GM12878 (cell line): ENCODE measurements around the gene RFX3. TPM values are rescaled to one million over a fixed set of nuclear protein-coding genes. Genes with fewer than 3 reads are reported as not detected.

Source experiments
- ATAC-seq: fragments of 200-7000 bp; cut with Tn5 transposase; 3 replicates; pipeline ENCODE4 v1.9.1; 2020; ENCODE audit warnings: mild to moderate bottlenecking, moderate library complexity
- BruUV-seq: library from RNA; stranded (reverse); fragments of 400-500 nt; replicated peaks from 2 replicates; lab custom pipeline; 2021; lab: Mats Ljungman, UMichigan
- CTCF ChIA-PET: fragments of 300-600 bp; sonication (Branson Sonifier 250); formaldehyde crosslinking; extraction: SDS; loops from one replicate; lab custom pipeline; 2021; ENCODE audit warnings: inconsistent platforms; lab: Yijun Ruan, JAX
- POLR2A ChIA-PET: fragments of 350-600 bp; formaldehyde crosslinking; extraction: SDS; loops from one replicate; lab custom pipeline; 2021; ENCODE audit warnings: inconsistent platforms; lab: Charles Lee
- RAD21 ChIA-PET: fragments of 300-600 bp; sonication (Branson Sonifier 250); formaldehyde crosslinking; loops from one replicate; lab custom pipeline; 2023; ENCODE audit warnings: antibody characterized with exemption; ENCODE audit not compliant: unreplicated experiment; lab: Charles Lee
- SMC1A ChIA-PET: fragments of 300-600 bp; sonication (Branson Sonifier 250); formaldehyde crosslinking; loops from one replicate; lab custom pipeline; 2023; ENCODE audit not compliant: unreplicated experiment, uncharacterized antibody; lab: Charles Lee
- DNase-seq: peaks from one replicate; pipeline ENCODE4 v3.0.0-alpha.2; 2011; ENCODE audit warnings: low read depth, low spot score
- FAIRE-seq: peaks from 3 replicates; lab custom pipeline; 2011; peaks lifted over from hg19 to GRCh38; lab: Jason Lieb, UNC
- H2AFZ ChIP-seq: 2 replicates; pipeline ENCODE4 v1.6.0; 2011; ENCODE audit warnings: low read depth, low read length, control low read depth; ENCODE audit not compliant: control insufficient read depth
- H3K27ac ChIP-seq: 2 replicates; pipeline ENCODE4 v1.5.1; 2011; ENCODE audit warnings: control low read depth; ENCODE audit not compliant: control insufficient read depth, insufficient read depth
- H3K27me3 ChIP-seq, 2 experiments: replicated peaks in 1 of 2; 2 replicates each; pipeline versions ENCODE4 v1.6.0 to v1.6.1; 2011; ENCODE audit warnings: low read length in 1 of 2; ENCODE audit not compliant: control insufficient read depth in 2 of 2, insufficient read depth in 2 of 2
- H3K36me3 ChIP-seq, 2 experiments: 2 replicates each; pipeline ENCODE4 v1.5.1; 2011; ENCODE audit warnings: low read length in 1 of 2; ENCODE audit not compliant: control insufficient read depth in 2 of 2, insufficient read depth in 2 of 2
- H3K4me1 ChIP-seq: 2 replicates; pipeline ENCODE4 v1.6.1; 2011; ENCODE audit warnings: mild to moderate bottlenecking, low read length, moderate library complexity, mixed read lengths; ENCODE audit not compliant: control insufficient read depth, insufficient read depth
- H3K4me2 ChIP-seq: 2 replicates; pipeline ENCODE4 v1.6.0; 2011; ENCODE audit warnings: control low read depth; ENCODE audit not compliant: control insufficient read depth, insufficient read depth
- H3K4me3 ChIP-seq: fragments of 200-600 bp; sonication (generic); 2 replicates; pipeline ENCODE4 v1.5.1; 2016
- H3K79me2 ChIP-seq: 2 replicates; pipeline ENCODE4 v1.6.0; 2011; ENCODE audit warnings: low read length; ENCODE audit not compliant: control insufficient read depth, insufficient read depth
- H3K9ac ChIP-seq: 2 replicates; pipeline ENCODE4 v1.8.0; 2011; ENCODE audit warnings: low read length, control low read depth, mixed read lengths; ENCODE audit not compliant: control insufficient read depth, insufficient read depth
- H3K9me3 ChIP-seq: replicated peaks from 3 replicates; pipeline ENCODE4 v1.5.1; 2011; ENCODE audit warnings: mild to moderate bottlenecking, low read length; ENCODE audit not compliant: control insufficient read depth, insufficient read depth
- H4K20me1 ChIP-seq: 2 replicates; pipeline ENCODE4 v1.6.0; 2011; ENCODE audit not compliant: control insufficient read depth, insufficient read depth
- ATF2 ChIP-seq: IDR thresholded peaks from 2 replicates; pipeline ENCODE4 v1.6.1; 2012; ENCODE audit warnings: low read length, inconsistent platforms
- BHLHE40 ChIP-seq, 2 experiments: fragments of 450-650 bp in 1 of 2; IDR thresholded peaks; 2 replicates each; pipeline ENCODE4 v1.6.1; 2011 to 2017; ENCODE audit warnings: low read depth in 2 of 2, borderline replicate concordance in 1 of 2, improper control_type of control experiment in 1 of 2, low read length in 1 of 2, mild to moderate bottlenecking in 1 of 2
- CEBPB ChIP-seq, 2 experiments: fragments of 150-350 bp in 1 of 2; IDR thresholded peaks; 2 replicates each; pipeline ENCODE4 v1.6.1; 2012 to 2014; ENCODE audit warnings: low read depth in 2 of 2, low read length in 2 of 2, borderline replicate concordance in 1 of 2, inconsistent platforms in 1 of 2
- CREB1 ChIP-seq: IDR thresholded peaks from 2 replicates; pipeline ENCODE4 v1.6.1; 2012; ENCODE audit warnings: low read depth, mild to moderate bottlenecking, inconsistent platforms
- EP300 ChIP-seq, 2 experiments: fragments of 150-350 bp in 1 of 2; IDR thresholded peaks; 2 replicates each; pipeline ENCODE4 v1.6.1; 2011 to 2012; ENCODE audit warnings: low read depth in 2 of 2, low read length in 2 of 2, borderline replicate concordance in 1 of 2, improper control_type of control experiment in 1 of 2, inconsistent platforms in 1 of 2; ENCODE audit not compliant: control insufficient read depth in 1 of 2
- NKRF ChIP-seq: fragments of 450-650 bp; conservative IDR thresholded peaks from 2 replicates; pipeline ENCODE4 v1.6.1; 2017; ENCODE audit warnings: mild to moderate bottlenecking, moderate library complexity
- POLR2AphosphoS2 ChIP-seq: IDR thresholded peaks from 2 replicates; pipeline ENCODE4 v1.6.1; 2011; ENCODE audit warnings: low read depth, mild to moderate bottlenecking, low read length, improper control_type of control experiment, moderate library complexity
- SMC3 ChIP-seq: IDR thresholded peaks from 2 replicates; pipeline ENCODE4 v1.6.1; 2011; ENCODE audit warnings: low read length, improper control_type of control experiment, borderline replicate concordance
- SREBF1 ChIP-seq: IDR thresholded peaks from 2 replicates; pipeline ENCODE4 v1.6.1; 2012; ENCODE audit warnings: mild to moderate bottlenecking, low read length
- WRNIP1 ChIP-seq: IDR thresholded peaks from 2 replicates; pipeline ENCODE4 v1.6.1; 2011; ENCODE audit warnings: low read depth, low read length, improper control_type of control experiment, borderline replicate concordance
- ZBED1 ChIP-seq: IDR thresholded peaks from 2 replicates; pipeline ENCODE4 v1.6.1; 2016; ENCODE audit warnings: borderline replicate concordance
- ZNF274 ChIP-seq: IDR thresholded peaks from one replicate; pipeline ENCODE4 v1.8.0; 2011; ENCODE audit not compliant: insufficient read length, insufficient read depth
- ZZZ3 ChIP-seq: IDR thresholded peaks from 2 replicates; pipeline ENCODE4 v1.6.1; 2011; ENCODE audit warnings: low read depth; ENCODE audit not compliant: control insufficient read depth, insufficient read length
- WGBS: methylation state at CpG from one replicate; pipeline ENCODE4 v1.1.6; 2016; ENCODE audit warnings: low lambda C conversion rate; ENCODE audit not compliant: insufficient replicate concordance, insufficient coverage; ENCODE audit errors: missing lambda C conversion rate; 5-methylcytosine and 5-hydroxymethylcytosine counted together
- in situ Hi-C: fragments of 300-500 bp; cut with MboI; formaldehyde crosslinking; loops from 9 replicates; pipeline ENCODE4 v1.14.3; 2018; ENCODE audit warnings: mixed read lengths
- intact Hi-C: fragments of 100-400 bp; cut with micrococcal nuclease; formaldehyde crosslinking; loops from one replicate; pipeline ENCODE4 v1.14.2; 2022; ENCODE audit not compliant: unreplicated experiment
- polyA plus RNA-seq, 11 experiments: library from polyadenylated mRNA; depleted of rRNA in 4 of 11; unstranded in 6 of 11; stranded (reverse) in 5 of 11; fragments of >200 nt; fragmentation: Nextera tagmentation in 4 of 11; fragmentation: Illumina TruSeq in 1 of 11; extraction: Ambion mirVana in 4 of 11; extraction: Trizol in 1 of 11; gene quantifications; 1 replicate in 1 of 11; 2 replicates in 10 of 11; pipeline versions ENCODE4 v1.2.1 to v1.2.3, GENCODE V29; 2011 to 2016; ENCODE audit warnings: inconsistent platforms in 2 of 11, missing spikeins in 2 of 11, low read depth in 1 of 11
- total RNA-seq, 4 experiments: library from RNA; depleted of rRNA in 3 of 4; stranded (reverse); fragments of >200 nt in 3 of 4; fragmentation: Illumina TruSeq in 1 of 4; extraction: Trizol in 1 of 4; gene quantifications; 2 replicates each; pipeline versions ENCODE4 v1.2.1 to v1.2.3, GENCODE V29; 2013 to 2021
- TF ChIP-seq, protein P1 (sequence below): fragments of 450-650 bp; IDR thresholded peaks from 2 replicates; pipeline ENCODE4 v1.6.1; 2018; ENCODE audit warnings: mild to moderate bottlenecking, low read depth, moderate library complexity; ENCODE audit not compliant: partially characterized antibody

Gene RFX3
- total and polyA plus RNA-seq, 10 of the 15 experiments (the other 5 are each of a cell fraction or from before 2014, with no cell fraction given) = 1.2 to 26.4 (median 6.7) TPM

GRCh38 chr9:3263698-3264097 lies 262.1 kb downstream of the RFX3 start:
- POLR2A ChIA-PET = no interaction called here
- no peak overlapping the region for H2AFZ ChIP-seq
- no peaks in the 10 kb centered on the region for H4K20me1 ChIP-seq
- DNase-seq (no peak), ATAC-seq (no peak), FAIRE-seq (no peak)
- SMC1A ChIA-PET = interaction anchor here (1.0 kb wide), 1 partner anchor 178 kb away, joined by 5 read pairs; no protein-coding TSS in a partner anchor
- no peaks in the 10 kb centered on the region for H3K9me3 ChIP-seq
- H3K4me3 ChIP-seq = no peak overlapping the region
- H3K79me2 ChIP-seq = no peaks in the 10 kb centered on the region
- BruUV-seq = no TSS peak
- no peaks in the 10 kb centered on the region for H3K27me3 ChIP-seq
- TF ChIP-seq ZZZ3 = no peak
- no peak for TF ChIP-seq CEBPB (IDR thresholded peaks at IDR 0.05; ENCODE audit: borderline replicate concordance in 1 of 2, low read depth in 2 of 2, low read length in 2 of 2)
- no peak for TF ChIP-seq BHLHE40 (IDR thresholded peaks at IDR 0.05; ENCODE audit: borderline replicate concordance in 1 of 2, low read depth in 2 of 2, low read length in 1 of 2)
- TF ChIP-seq ATF2 = no peak
- TF ChIP-seq SREBF1 = no peak
- no peak for TF ChIP-seq ZBED1
- TF ChIP-seq SMC3 = no peak
- TF ChIP-seq CREB1 = no peak
- TF ChIP-seq WRNIP1 = no peak
- no peak for TF ChIP-seq NKRF
- TF ChIP-seq ZNF274 = no peak
- no peak for TF ChIP-seq EP300 (IDR thresholded peaks at IDR 0.05; ENCODE audit: borderline replicate concordance in 1 of 2, control insufficient read depth in 1 of 2, low read depth in 2 of 2, low read length in 2 of 2)
- TF ChIP-seq, protein P1, sequence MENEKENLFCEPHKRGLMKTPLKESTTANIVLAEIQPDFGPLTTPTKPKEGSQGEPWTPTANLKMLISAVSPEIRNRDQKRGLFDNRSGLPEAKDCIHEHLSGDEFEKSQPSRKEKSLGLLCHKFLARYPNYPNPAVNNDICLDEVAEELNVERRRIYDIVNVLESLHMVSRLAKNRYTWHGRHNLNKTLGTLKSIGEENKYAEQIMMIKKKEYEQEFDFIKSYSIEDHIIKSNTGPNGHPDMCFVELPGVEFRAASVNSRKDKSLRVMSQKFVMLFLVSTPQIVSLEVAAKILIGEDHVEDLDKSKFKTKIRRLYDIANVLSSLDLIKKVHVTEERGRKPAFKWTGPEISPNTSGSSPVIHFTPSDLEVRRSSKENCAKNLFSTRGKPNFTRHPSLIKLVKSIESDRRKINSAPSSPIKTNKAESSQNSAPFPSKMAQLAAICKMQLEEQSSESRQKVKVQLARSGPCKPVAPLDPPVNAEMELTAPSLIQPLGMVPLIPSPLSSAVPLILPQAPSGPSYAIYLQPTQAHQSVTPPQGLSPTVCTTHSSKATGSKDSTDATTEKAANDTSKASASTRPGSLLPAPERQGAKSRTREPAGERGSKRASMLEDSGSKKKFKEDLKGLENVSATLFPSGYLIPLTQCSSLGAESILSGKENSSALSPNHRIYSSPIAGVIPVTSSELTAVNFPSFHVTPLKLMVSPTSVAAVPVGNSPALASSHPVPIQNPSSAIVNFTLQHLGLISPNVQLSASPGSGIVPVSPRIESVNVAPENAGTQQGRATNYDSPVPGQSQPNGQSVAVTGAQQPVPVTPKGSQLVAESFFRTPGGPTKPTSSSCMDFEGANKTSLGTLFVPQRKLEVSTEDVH = no peak
- TF ChIP-seq POLR2AphosphoS2 = no peak
- no peak overlapping the region for H3K4me2 ChIP-seq
- CTCF ChIA-PET = no interaction called here
- no peak overlapping the region for H3K9ac ChIP-seq
- H3K27ac ChIP-seq = no peak overlapping the region
- 67% methylated on average over 3 of the region's 3 CpGs for WGBS
- peaks cover 0 to 3% of the 10 kb centered on the region in 2 experiments; a peak in 1 of 4 replicates for H3K36me3 ChIP-seq
- in situ Hi-C loops (no loop called here), intact Hi-C loops (no loop called here)
- peaks cover 4% of the 10 kb centered on the region; the same call in 1 of the 2 replicates for H3K4me1 ChIP-seq
- RAD21 ChIA-PET = no interaction called here
